H9 (cell line): ENCODE results near the gene SERINC3. TPM values are rescaled to one million over a fixed set of nuclear protein-coding genes. Genes with fewer than 3 reads are reported as not detected.

Experiments
- DNase-seq: peaks from one replicate; pipeline ENCODE4 v3.0.0-alpha.2; 2017
- H2AFZ ChIP-seq: one replicate; pipeline ENCODE4 v1.6.1; 2013; ENCODE audit warnings: mild to moderate bottlenecking, low read length, control low read depth, moderate library complexity
- H2AK5ac ChIP-seq: 2 replicates; pipeline ENCODE4 v1.6.1; 2013; ENCODE audit warnings: low read length, control low read depth, mixed read lengths; ENCODE audit not compliant: insufficient read length
- H2BK120ac ChIP-seq: one replicate; pipeline ENCODE4 v1.6.1; 2013; ENCODE audit warnings: low read depth, mild to moderate bottlenecking, low read length, control low read depth, inconsistent platforms; ENCODE audit not compliant: poor library complexity, severe bottlenecking
- H2BK12ac ChIP-seq: 2 replicates; pipeline ENCODE4 v1.6.1; 2013; ENCODE audit warnings: low read length, control low read depth, mixed read lengths, low read depth; ENCODE audit not compliant: insufficient read length
- H2BK15ac ChIP-seq: 2 replicates; pipeline ENCODE4 v1.6.1; 2013; ENCODE audit warnings: low read depth, low read length, control low read depth
- H2BK20ac ChIP-seq: one replicate; pipeline ENCODE4 v1.6.1; 2013; ENCODE audit warnings: low read depth, mild to moderate bottlenecking, low read length, control low read depth, inconsistent platforms; ENCODE audit not compliant: poor library complexity, severe bottlenecking
- H2BK5ac ChIP-seq: 2 replicates; pipeline ENCODE4 v1.6.1; 2013; ENCODE audit warnings: low read length, control low read depth, mixed read lengths; ENCODE audit not compliant: insufficient read length
- H3K14ac ChIP-seq: 2 replicates; pipeline ENCODE4 v1.6.1; 2013; ENCODE audit warnings: low read length, control low read depth; ENCODE audit not compliant: insufficient read depth
- H3K18ac ChIP-seq: 2 replicates; pipeline ENCODE4 v1.6.1; 2013; ENCODE audit warnings: low read depth, mild to moderate bottlenecking, mixed read lengths, low read length, control low read depth; ENCODE audit not compliant: insufficient read length
- H3K23ac ChIP-seq: 2 replicates; pipeline ENCODE4 v1.6.1; 2013; ENCODE audit warnings: low read length, control low read depth, mixed read lengths, low read depth; ENCODE audit not compliant: insufficient read length
- H3K23me2 ChIP-seq: 2 replicates; pipeline ENCODE4 v1.6.1; 2013; ENCODE audit warnings: low read depth, mild to moderate bottlenecking, mixed read lengths, low read length, control low read depth; ENCODE audit not compliant: insufficient read length, poor library complexity, severe bottlenecking
- H3K27ac ChIP-seq: 2 replicates; pipeline ENCODE4 v1.5.1; 2013; ENCODE audit warnings: low read length, control low read depth, mixed read lengths, low read depth; ENCODE audit not compliant: insufficient read length
- H3K27me3 ChIP-seq: 2 replicates; pipeline ENCODE4 v1.6.1; 2013; ENCODE audit warnings: low read length, control low read depth, inconsistent platforms; ENCODE audit not compliant: insufficient read depth
- H3K4ac ChIP-seq: 2 replicates; pipeline ENCODE4 v1.6.1; 2013; ENCODE audit warnings: low read depth, mild to moderate bottlenecking, control low read depth, inconsistent platforms, low read length, moderate library complexity
- H3K4me1 ChIP-seq: 2 replicates; pipeline ENCODE4 v1.6.1; 2013; ENCODE audit warnings: low read length, control low read depth, inconsistent platforms; ENCODE audit not compliant: insufficient read depth
- H3K4me2 ChIP-seq: 2 replicates; pipeline ENCODE4 v1.6.1; 2013; ENCODE audit warnings: low read length, control low read depth, mixed read lengths; ENCODE audit not compliant: insufficient read length, insufficient read depth
- H3K56ac ChIP-seq: 2 replicates; pipeline ENCODE4 v1.6.1; 2013; ENCODE audit warnings: low read depth, mild to moderate bottlenecking, mixed read lengths, low read length, control low read depth; ENCODE audit not compliant: insufficient read length
- H3K79me1 ChIP-seq: 2 replicates; pipeline ENCODE4 v1.6.1; 2013; ENCODE audit warnings: low read depth, mild to moderate bottlenecking, moderate library complexity, low read length, control low read depth, inconsistent platforms; ENCODE audit not compliant: insufficient read depth, poor library complexity, severe bottlenecking
- H3K79me2 ChIP-seq: 2 replicates; pipeline ENCODE4 v1.6.1; 2013; ENCODE audit warnings: low read length, control low read depth, inconsistent platforms; ENCODE audit not compliant: insufficient read depth
- H3K9ac ChIP-seq: 2 replicates; pipeline ENCODE4 v1.6.1; 2013; ENCODE audit warnings: low read length, control low read depth, mixed read lengths; ENCODE audit not compliant: insufficient read length; ENCODE audit errors: extremely low read depth
- H3K9me3 ChIP-seq: one replicate; pipeline ENCODE4 v1.6.1; 2013; ENCODE audit warnings: low read depth, low read length, inconsistent platforms; ENCODE audit not compliant: control insufficient read depth
- H3T11ph ChIP-seq: one replicate; pipeline ENCODE4 v1.6.1; 2013; ENCODE audit warnings: mild to moderate bottlenecking, low read length, control low read depth, inconsistent platforms
- H4K20me1 ChIP-seq: one replicate; pipeline ENCODE4 v1.6.1; 2013; ENCODE audit not compliant: control insufficient read depth, insufficient read length, insufficient read depth
- H4K5ac ChIP-seq: 2 replicates; pipeline ENCODE4 v1.6.1; 2013; ENCODE audit warnings: low read depth, mild to moderate bottlenecking, mixed read lengths, low read length, control low read depth; ENCODE audit not compliant: insufficient read length
- H4K8ac ChIP-seq: replicated peaks from 2 replicates; pipeline ENCODE4 v1.6.1; 2013; ENCODE audit warnings: low read length, control low read depth, mixed read lengths, low read depth; ENCODE audit not compliant: insufficient read length
- H4K91ac ChIP-seq: 2 replicates; pipeline ENCODE4 v1.6.1; 2013; ENCODE audit warnings: low read depth, mild to moderate bottlenecking, moderate library complexity, mixed read lengths, low read length, control low read depth; ENCODE audit not compliant: insufficient read length
- H3K27ac Mint-ChIP-seq, 3 experiments: 2 replicates in 2 of 3; 3 replicates in 1 of 3; pipeline ENCODE4 v1.8.0; 2020 to 2021; ENCODE audit warnings: mixed read lengths in 3 of 3, mild to moderate bottlenecking in 1 of 3, moderate library complexity in 1 of 3
- H3K27me3 Mint-ChIP-seq: 2 replicates; pipeline ENCODE4 v1.8.0; 2021; ENCODE audit warnings: low read depth, mild to moderate bottlenecking, moderate library complexity, mixed read lengths
- H3K36me3 Mint-ChIP-seq, 3 experiments: 2 replicates in 2 of 3; 3 replicates in 1 of 3; pipeline ENCODE4 v1.8.0; 2020 to 2021; ENCODE audit warnings: low read depth in 3 of 3, mixed read lengths in 3 of 3; ENCODE audit not compliant: insufficient read depth in 1 of 3
- H3K4me1 Mint-ChIP-seq, 2 experiments: 2 replicates each; pipeline ENCODE4 v1.8.0; 2020; ENCODE audit warnings: mixed read lengths in 2 of 2
- H3K4me3 Mint-ChIP-seq, 2 experiments: 2 replicates in 1 of 2; 3 replicates in 1 of 2; pipeline ENCODE4 v1.8.0; 2020 to 2021; ENCODE audit warnings: mild to moderate bottlenecking in 2 of 2, mixed read lengths in 2 of 2, moderate library complexity in 1 of 2
- H3K9me3 Mint-ChIP-seq, 2 experiments: 2 replicates in 1 of 2; 3 replicates in 1 of 2; pipeline ENCODE4 v1.8.0; 2020; ENCODE audit warnings: mild to moderate bottlenecking in 2 of 2, mixed read lengths in 2 of 2, moderate library complexity in 1 of 2
- WGBS: extraction: QIAGEN DNeasy Blood & Tissue Kit; methylation state at CpG from one replicate; pipeline ENCODE4 v1.1.7; 2013; ENCODE audit warnings: missing lambda C conversion rate, low lambda C conversion rate, mixed read lengths; ENCODE audit not compliant: insufficient read length; ENCODE audit errors: extremely low coverage; 5-methylcytosine and 5-hydroxymethylcytosine counted together
- total RNA-seq: library from RNA; stranded (reverse); gene quantifications from 2 replicates; pipeline ENCODE4 v1.2.1, GENCODE V29; 2021
- TF ChIP-seq, protein P1 (sequence below): fragments of 200-600 bp; sonication (generic); conservative IDR thresholded peaks from 3 replicates; pipeline ENCODE4 v1.8.0; 2021; ENCODE audit warnings: antibody characterized with exemption, mild to moderate bottlenecking

Gene SERINC3
- total RNA-seq, 1 experiment from 2014 or later: 41.5 TPM

- Histone ChIP-seq H3K79me2 (no peaks in the 10 kb centered on the region), H4K5ac (no peak overlapping the region), H3K23me2 (no peaks in the 10 kb centered on the region), H2AK5ac (no peak overlapping the region), H4K20me1 (no peaks in the 10 kb centered on the region), H3K9ac (no peak overlapping the region), H3K18ac (no peak overlapping the region), H2AFZ (no peak overlapping the region), H3K14ac (no peak overlapping the region), H2BK5ac (no peak overlapping the region), H3K27ac (no peak overlapping the region), H3T11ph (no peak overlapping the region), H2BK20ac (no peak overlapping the region), H3K4ac (no peak overlapping the region), H4K91ac (no peak overlapping the region), H3K27me3 (no peaks in the 10 kb centered on the region), H2BK120ac (no peak overlapping the region), H3K56ac (no peak overlapping the region), H3K79me1 (no peaks in the 10 kb centered on the region), H3K23ac (no peak overlapping the region), H2BK12ac (no peak overlapping the region), H3K4me2 (no peak overlapping the region), H2BK15ac (no peak overlapping the region), H3K4me1 (no peaks in the 10 kb centered on the region), H3K9me3 (no peaks in the 10 kb centered on the region), H4K8ac (no peak overlapping the region)
- Mint-ChIP-seq H3K9me3 (no peaks in the 10 kb centered on the region), H3K27me3 (no peaks in the 10 kb centered on the region), H3K27ac (peak overlapping the region in 2 of 3 experiments; percentile 45 to 75; a peak in 3 of 7 replicates), H3K4me3 (no peak overlapping the region), H3K36me3 (peaks cover 12 to 59% (median 50%) of the 10 kb centered on the region in 3 experiments; a peak in 6 of 7 replicates), H3K4me1 (no peaks in the 10 kb centered on the region)
- DNase-seq: no peak
- TF ChIP-seq, protein P1, sequence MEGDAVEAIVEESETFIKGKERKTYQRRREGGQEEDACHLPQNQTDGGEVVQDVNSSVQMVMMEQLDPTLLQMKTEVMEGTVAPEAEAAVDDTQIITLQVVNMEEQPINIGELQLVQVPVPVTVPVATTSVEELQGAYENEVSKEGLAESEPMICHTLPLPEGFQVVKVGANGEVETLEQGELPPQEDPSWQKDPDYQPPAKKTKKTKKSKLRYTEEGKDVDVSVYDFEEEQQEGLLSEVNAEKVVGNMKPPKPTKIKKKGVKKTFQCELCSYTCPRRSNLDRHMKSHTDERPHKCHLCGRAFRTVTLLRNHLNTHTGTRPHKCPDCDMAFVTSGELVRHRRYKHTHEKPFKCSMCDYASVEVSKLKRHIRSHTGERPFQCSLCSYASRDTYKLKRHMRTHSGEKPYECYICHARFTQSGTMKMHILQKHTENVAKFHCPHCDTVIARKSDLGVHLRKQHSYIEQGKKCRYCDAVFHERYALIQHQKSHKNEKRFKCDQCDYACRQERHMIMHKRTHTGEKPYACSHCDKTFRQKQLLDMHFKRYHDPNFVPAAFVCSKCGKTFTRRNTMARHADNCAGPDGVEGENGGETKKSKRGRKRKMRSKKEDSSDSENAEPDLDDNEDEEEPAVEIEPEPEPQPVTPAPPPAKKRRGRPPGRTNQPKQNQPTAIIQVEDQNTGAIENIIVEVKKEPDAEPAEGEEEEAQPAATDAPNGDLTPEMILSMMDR: no peak
- no CpG with 5 or more reads among the region's 1 CpG for WGBS
These were observed 27.6 kb downstream of the SERINC3 start for GRCh38 chr20:44494266-44494665.
